ENCODE data around the gene RAD21L1. TPM values are rescaled to one million over a fixed set of nuclear protein-coding genes. Genes with fewer than 3 reads are reported as not detected.

Gene RAD21L1
- total RNA-seq, 1 experiment from 2014 or later, result not detected

GRCh38 chr20:1264727-1265126 lies 38.9 kb downstream of the RAD21L1 start:
- Histone ChIP-seq H3K27me3 (replicated peaks; ENCODE audit: control insufficient read depth, insufficient read depth, low read length) (no peaks in the 10 kb centered on the region), H3K4me1 (no peaks in the 10 kb centered on the region), H3K36me3 (ENCODE audit: control insufficient read depth, insufficient read depth, low read length) (no peaks in the 10 kb centered on the region), H3K9me3 (peaks cover 7% of the 10 kb centered on the region; the same call in 1 of the 2 replicates), H3K4me3 (ENCODE audit: low read depth, low read length) (no peak overlapping the region)
- CTCF ChIA-PET, result no interaction called here
- no peak for DNase-seq
- H3K9me3 Mint-ChIP-seq (ENCODE audit: unreplicated experiment), result no peaks in the 10 kb centered on the region
- H3K4me3 Mint-ChIP-seq (ENCODE audit: unreplicated experiment), result peak overlapping the region; percentile 70
- TF ChIP-seq CTCF (IDR thresholded peaks at IDR 0.05; ENCODE audit: insufficient read depth in 1 of 2, low read depth in 1 of 2, low read length in 1 of 2, severe bottlenecking in 1 of 2, unreplicated experiment in 1 of 2), result no peak
- H3K4me1 Mint-ChIP-seq (ENCODE audit: low read depth, unreplicated experiment), result no peaks in the 10 kb centered on the region
- no TSS peak for BruUV-seq (replicated peaks)
- POLR2A ChIA-PET, result no interaction called here
- no peak overlapping the region for H3K27ac Mint-ChIP-seq (ENCODE audit: unreplicated experiment)
- intact Hi-C loops (cut with micrococcal nuclease; ENCODE audit: unreplicated experiment), result no loop called here
- H3K36me3 Mint-ChIP-seq (ENCODE audit: insufficient read depth, unreplicated experiment), result no peaks in the 10 kb centered on the region
- H3K27me3 Mint-ChIP-seq (ENCODE audit: insufficient read depth, unreplicated experiment), result peaks cover 6% of the 10 kb centered on the region

- Mint-ChIP-seq H3K9me3 (ENCODE audit: unreplicated experiment) (no peaks in the 10 kb centered on the region), H3K4me3 (ENCODE audit: unreplicated experiment) (peak overlapping the region; percentile 70), H3K27me3 (ENCODE audit: insufficient read depth, unreplicated experiment) (peaks cover 6% of the 10 kb centered on the region), H3K36me3 (ENCODE audit: insufficient read depth, unreplicated experiment) (no peaks in the 10 kb centered on the region), H3K4me1 (ENCODE audit: low read depth, unreplicated experiment) (no peaks in the 10 kb centered on the region), H3K27ac (ENCODE audit: unreplicated experiment) (no peak overlapping the region)
- no TSS peak for BruUV-seq (replicated peaks)
- Histone ChIP-seq H3K9me3 (peaks cover 7% of the 10 kb centered on the region; the same call in 1 of the 2 replicates), H3K27me3 (replicated peaks; ENCODE audit: control insufficient read depth, insufficient read depth, low read length) (no peaks in the 10 kb centered on the region), H3K4me3 (ENCODE audit: low read depth, low read length) (no peak overlapping the region), H3K36me3 (ENCODE audit: control insufficient read depth, insufficient read depth, low read length) (no peaks in the 10 kb centered on the region), H3K4me1 (no peaks in the 10 kb centered on the region)
- intact Hi-C loops (cut with micrococcal nuclease; ENCODE audit: unreplicated experiment), result no loop called here
- DNase-seq, result no peak
- CTCF ChIA-PET, result no interaction called here
- no peak for TF ChIP-seq CTCF (IDR thresholded peaks at IDR 0.05; ENCODE audit: insufficient read depth in 1 of 2, low read depth in 1 of 2, low read length in 1 of 2, severe bottlenecking in 1 of 2, unreplicated experiment in 1 of 2)
- POLR2A ChIA-PET, result interaction anchor here (0.5 to 1.3 kb wide), 2 partner anchors 60 to 1212 kb away, joined by 3 read pairs; no protein-coding TSS in a partner anchor
Measured at GRCh38 chr20:1265226-1265915, 39.5 kb downstream of the RAD21L1 start.

GRCh38 chr20:1265916-1266166 lies 40.0 kb downstream of the RAD21L1 start:
- intact Hi-C loops (cut with micrococcal nuclease; ENCODE audit: unreplicated experiment), result no loop called here
- Histone ChIP-seq H3K4me3 (ENCODE audit: low read depth, low read length) (peak overlapping the region; percentile 61), H3K27me3 (replicated peaks; ENCODE audit: control insufficient read depth, insufficient read depth, low read length) (no peaks in the 10 kb centered on the region), H3K36me3 (ENCODE audit: control insufficient read depth, insufficient read depth, low read length) (no peaks in the 10 kb centered on the region), H3K4me1 (no peaks in the 10 kb centered on the region), H3K9me3 (peaks cover 7% of the 10 kb centered on the region; the same call in 1 of the 2 replicates)
- Mint-ChIP-seq H3K4me3 (ENCODE audit: unreplicated experiment) (peak overlapping the region; percentile 70), H3K27ac (ENCODE audit: unreplicated experiment) (no peak overlapping the region), H3K27me3 (ENCODE audit: insufficient read depth, unreplicated experiment) (peaks cover 6% of the 10 kb centered on the region), H3K4me1 (ENCODE audit: low read depth, unreplicated experiment) (no peaks in the 10 kb centered on the region), H3K36me3 (ENCODE audit: insufficient read depth, unreplicated experiment) (no peaks in the 10 kb centered on the region), H3K9me3 (ENCODE audit: unreplicated experiment) (no peaks in the 10 kb centered on the region)
- CTCF ChIA-PET, result no interaction called here
- POLR2A ChIA-PET, result interaction anchor here (0.5 to 1.3 kb wide), 3 partner anchors 60 to 1212 kb away, joined by 3 to 4 read pairs (median 3); no protein-coding TSS in a partner anchor
- no peak for DNase-seq
- TF ChIP-seq CTCF (IDR thresholded peaks at IDR 0.05; ENCODE audit: insufficient read depth in 1 of 2, low read depth in 1 of 2, low read length in 1 of 2, severe bottlenecking in 1 of 2, unreplicated experiment in 1 of 2), result no peak
- BruUV-seq (replicated peaks), result no TSS peak

All from Caco-2 (cell line).